Pancreas (tissue), 10 donors: Measurements from ENCODE around the gene ZNF358. TPM values are rescaled to one million over a fixed set of nuclear protein-coding genes. Genes with fewer than 3 reads are reported as not detected.

Experiments
- ATAC-seq, 4 donors: fragments of 200-7000 bp; cut with Tn5 transposase; one replicate each; pipeline versions ENCODE4 v1.8.0 to v1.9.1; 2020; ENCODE audit warnings: mild to moderate bottlenecking in 4 of 4, moderate library complexity in 4 of 4
- DNase-seq, 6 donors: peaks; one replicate each; pipeline ENCODE4 v3.0.0-alpha.2; 2020
- FAIRE-seq: peaks from 2 replicates; lab custom pipeline; 2012; peaks lifted over from hg19 to GRCh38; lab: Jason Lieb, UNC
- H3K27ac ChIP-seq, 4 donors: fragments of 200-600 bp; sonication (generic); 1 replicate in 3 of 4; 2 replicates in 1 of 4; pipeline versions ENCODE4 v1.5.0 to v1.8.0; 2020
- H3K27me3 ChIP-seq, 4 donors: fragments of 200-600 bp; one replicate each; pipeline ENCODE4 v1.8.0; 2021
- H3K36me3 ChIP-seq, 3 donors: fragments of 200-600 bp; sonication (generic) in 1 of 3; one replicate each; pipeline versions ENCODE4 v1.5.0 to v1.8.0; 2020 to 2021
- H3K4me1 ChIP-seq, 3 donors: fragments of 200-600 bp; one replicate each; pipeline ENCODE4 v1.8.0; 2021
- H3K4me3 ChIP-seq, 4 donors: fragments of 200-600 bp; sonication (generic) in 2 of 4; one replicate each; pipeline versions ENCODE4 v1.5.0 to v1.8.0; 2020 to 2021
- H3K9me3 ChIP-seq, 4 donors: fragments of 200-600 bp; one replicate each; pipeline ENCODE4 v1.8.0; 2021
- CTCF ChIP-seq, 4 donors: fragments of 200-600 bp; sonication (generic) in 3 of 4; IDR thresholded peaks; one replicate each; pipeline versions ENCODE4 v1.5.0 to v1.8.0; 2021; ENCODE audit warnings: antibody characterized with exemption in 4 of 4
- WGBS, 2 donors: extraction: QIAGEN DNeasy Blood & Tissue Kit; methylation state at CpG; one replicate each; pipeline ENCODE4 v1.1.7; 2013; 5-methylcytosine and 5-hydroxymethylcytosine counted together
- intact Hi-C, 3 donors: fragments of 100-400 bp; cut with DNase I; formaldehyde crosslinking; loops; one replicate each; pipeline versions ENCODE4 v1.11.1 to v1.14.2; 2022
- polyA plus RNA-seq, 2 donors: library from polyadenylated mRNA; stranded (reverse); fragments of 200-250 nt; gene quantifications; one replicate each; pipeline ENCODE4 v1.2.3, GENCODE V29; 2013
- total RNA-seq, 6 donors: library from RNA; stranded (reverse); fragmentation: NEBNext Ultra II Directional in 4 of 6; extraction: Animal tissue kit (Norgen Biotek cat#: 25700) in 4 of 6; gene quantifications; one replicate each; pipeline versions ENCODE4 v1.2.1 to v1.2.4, GENCODE V29; 2021 to 2023
- donor health status: healthy with polysubstance abuse.
- donor health status: DM: no; HTN: no; CAD: no; lungs with moderate emphysema.
- donor health status: DM: no; HTN: no; CAD: no.
- donor health status: control.
- donor health status: control.
- donor health status: Bipolar disorder and iron deficiency.
- donor health status: DM: yes; HTN: yes; CAD: no.
- donor health status: DM: no; HTN: no; CAD: no.
- donor health status: DM: no; HTN: no; CAD: no.
- donor health status: DM: yes; HTN: yes; CAD: no.

The ZNF358 gene
- total and polyA plus RNA-seq, 8 donors: 22.6 to 68.8 (median 24.2) TPM

DNA sequence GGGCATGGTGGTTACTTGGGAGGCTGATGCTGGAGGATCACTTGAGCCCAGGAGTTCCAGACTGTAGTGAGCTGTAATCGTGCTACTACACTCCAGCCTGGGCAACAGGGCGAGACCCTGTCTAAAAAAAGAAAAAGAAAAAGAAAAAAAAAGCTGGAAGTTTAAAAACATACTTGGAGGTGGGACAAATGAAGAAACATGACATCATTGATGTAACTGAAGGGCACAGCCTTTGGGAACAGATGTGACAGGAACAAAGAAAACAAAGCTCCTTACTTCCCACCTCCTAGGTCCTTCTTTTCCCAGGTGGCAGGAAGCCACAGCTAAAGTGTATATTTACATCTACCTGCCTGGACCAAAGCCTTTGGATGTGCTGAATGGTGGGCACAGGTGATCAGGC is 29.0 kb upstream of the ZNF358 start:
- 79 to 81% methylated on average over 2 of the region's 2 CpGs for WGBS, 2 donors
- intact Hi-C loops: no loop called here
- TF ChIP-seq CTCF (IDR thresholded peaks at IDR 0.05): no peak
- no peak for FAIRE-seq
- H3K4me1 ChIP-seq: peaks cover 0 to 8% (median 5%) of the 10 kb centered on the region in 3 donors
- DNase-seq: no peak
- no peak overlapping the region for H3K4me3 ChIP-seq
- H3K9me3 ChIP-seq: no peaks in the 10 kb centered on the region
- H3K27me3 ChIP-seq: no peaks in the 10 kb centered on the region
- no peaks in the 10 kb centered on the region for H3K36me3 ChIP-seq
- H3K27ac ChIP-seq: no peak overlapping the region
- no peak for ATAC-seq

DNA sequence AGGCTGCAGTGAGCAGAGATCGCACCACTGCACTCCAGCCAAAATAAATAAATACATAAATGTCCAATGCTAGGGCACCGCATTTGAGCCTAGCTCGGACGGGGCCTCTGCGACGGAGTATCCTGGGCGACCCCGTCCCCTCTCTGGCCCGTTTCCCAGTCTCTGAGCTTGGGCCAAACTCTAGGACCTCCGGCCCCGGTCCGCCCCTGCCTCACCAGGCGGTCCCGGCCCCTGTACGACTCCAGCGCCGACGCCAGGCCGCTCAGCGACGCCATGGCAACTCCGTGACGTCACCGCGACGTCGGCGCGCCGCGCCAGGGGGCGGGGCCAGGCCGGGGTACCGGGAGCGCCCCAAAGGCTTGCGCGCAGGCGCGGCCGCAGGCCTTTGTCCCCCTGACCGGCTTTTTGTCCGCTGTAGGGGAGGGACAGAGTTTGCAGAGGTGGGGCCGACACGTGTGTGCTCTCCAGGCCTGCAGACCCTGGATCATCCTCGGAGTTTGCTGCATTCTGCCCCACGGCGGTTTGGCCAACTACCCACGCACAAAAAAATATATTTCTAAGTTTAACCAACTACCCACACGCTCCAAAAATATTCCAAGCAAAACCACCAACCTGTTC is 27.1 kb upstream of the ZNF358 start, which contains the start of gene PEX11G:
PEX11G (minus strand) TSS at position 300 of the 618 bp plus-strand sequence; CDS start at position 275, 25 bp downstream.
- H3K27ac ChIP-seq: peak within 1 kb of the TSS; percentile 75 to 86 (median 83)
- intact Hi-C loops: no loop called here
- FAIRE-seq: no peak
- peak within 1 kb of the TSS; percentile 54 to 74 (median 66) for H3K4me3 ChIP-seq
- no peak for TF ChIP-seq CTCF (IDR thresholded peaks at IDR 0.05)
- H3K27me3 ChIP-seq: no peaks in the 10 kb centered on the region
- 0 to 1% methylated on average over 34 to 49 of the region's 49 CpGs for WGBS, 2 donors
- H3K4me1 ChIP-seq: peaks cover 0 to 8% (median 6%) of the 10 kb centered on the region in 3 donors
- peak; percentile 96 to 98 (median 97) for ATAC-seq
- peak; percentile 85 to 97 (median 92) for DNase-seq
- H3K9me3 ChIP-seq: no peaks in the 10 kb centered on the region
- H3K36me3 ChIP-seq: no peaks in the 10 kb centered on the region

DNA sequence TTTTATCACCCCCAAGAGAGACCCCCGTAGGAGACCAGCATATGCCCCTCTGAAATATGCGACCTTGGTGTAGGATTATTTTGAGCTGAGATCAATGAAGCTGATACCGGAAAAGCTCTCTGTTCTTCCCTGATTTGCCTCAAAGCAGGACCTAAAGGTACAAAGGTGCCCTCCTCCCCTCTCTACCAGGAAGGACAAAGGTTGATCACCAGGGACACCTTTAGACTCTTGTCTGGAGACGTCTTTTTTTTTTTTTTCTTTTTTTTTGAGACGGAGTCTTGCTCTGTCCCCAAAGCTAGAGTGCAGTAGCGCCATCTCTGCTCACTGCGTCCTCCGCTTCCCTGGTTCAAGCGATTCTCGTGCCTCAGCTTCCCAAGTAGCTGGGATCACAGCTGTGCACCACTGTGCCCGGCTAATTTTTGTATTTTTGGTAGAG is 26.3 kb upstream of the ZNF358 start:
- FAIRE-seq: no peak
- ATAC-seq: peak in 3 of 4 donors; percentile 13 to 16 (median 14)
- H3K9me3 ChIP-seq: no peaks in the 10 kb centered on the region
- H3K27ac ChIP-seq: peak overlapping the region in 3 of 4 donors; percentile 81 to 86 (median 85)
- intact Hi-C loops: no loop called here
- peak overlapping the region in 2 of 4 donors; percentile 66 to 74 for H3K4me3 ChIP-seq
- peaks cover 0 to 13% (median 12%) of the 10 kb centered on the region in 3 donors for H3K4me1 ChIP-seq
- H3K27me3 ChIP-seq: no peaks in the 10 kb centered on the region
- no peaks in the 10 kb centered on the region for H3K36me3 ChIP-seq
- no peak for DNase-seq
- WGBS, 2 donors: 57 to 61% methylated on average over 11 of the region's 11 CpGs
- TF ChIP-seq CTCF (IDR thresholded peaks at IDR 0.05): no peak

- Histone ChIP-seq H3K4me3 (no peak overlapping the region), H3K36me3 (no peaks in the 10 kb centered on the region), H3K27ac (no peak overlapping the region), H3K27me3 (no peaks in the 10 kb centered on the region), H3K9me3 (no peaks in the 10 kb centered on the region), H3K4me1 (peaks cover 0 to 16% (median 12%) of the 10 kb centered on the region in 3 donors)
- no peak for TF ChIP-seq CTCF (IDR thresholded peaks at IDR 0.05)
- DNase-seq (no peak), FAIRE-seq (no peak), ATAC-seq (no peak)
- 75 to 82% methylated on average over 4 of the region's 4 CpGs for WGBS, 2 donors
- intact Hi-C loops: no loop called here
Observed at GRCh38 chr19:7492142-7492541, 23.8 kb upstream of the ZNF358 start.

- no peak for DNase-seq
- FAIRE-seq: no peak
- Histone ChIP-seq H3K9me3 (no peaks in the 10 kb centered on the region), H3K27me3 (no peaks in the 10 kb centered on the region), H3K4me3 (no peak overlapping the region), H3K36me3 (no peaks in the 10 kb centered on the region), H3K27ac (no peak overlapping the region), H3K4me1 (peaks cover 0 to 16% (median 12%) of the 10 kb centered on the region in 3 donors)
- no peak for TF ChIP-seq CTCF (IDR thresholded peaks at IDR 0.05)
- 84 to 88% methylated on average over 11 of the region's 11 CpGs for WGBS, 2 donors
- no peak for ATAC-seq
- intact Hi-C loops: no loop called here
Observed at GRCh38 chr19:7492558-7492957, 23.3 kb upstream of the ZNF358 start.
